ENCODE data around the gene MVK.

GRCh38 chr12:109611223-109611622 is 37.6 kb downstream of the MVK start:
- TF ChIP-seq EZH2 (IDR thresholded peaks at IDR 0.05; ENCODE audit: low read length, missing control alignments) (no peak), CTCF (conservative IDR thresholded peaks at IDR 0.05 in 1 of 2, IDR thresholded peaks at IDR 0.05 in 1 of 2; ENCODE audit: low read depth in 1 of 2, low read length in 2 of 2) (no peak)

All from fibroblast of lung (primary cell).